Measurements from ENCODE around the gene PDGFC. TPM values are rescaled to one million over a fixed set of nuclear protein-coding genes. Genes with fewer than 3 reads are reported as not detected.
"Not testable (repeated sequence)": the region's sequence is repeated elsewhere in the genome, so short reads cannot be mapped to it uniquely, and the experiment has no call there.

PDGFC gene
- total RNA-seq, 2 donors from 2014 or later: 3.9 to 8.3 TPM

DNA sequence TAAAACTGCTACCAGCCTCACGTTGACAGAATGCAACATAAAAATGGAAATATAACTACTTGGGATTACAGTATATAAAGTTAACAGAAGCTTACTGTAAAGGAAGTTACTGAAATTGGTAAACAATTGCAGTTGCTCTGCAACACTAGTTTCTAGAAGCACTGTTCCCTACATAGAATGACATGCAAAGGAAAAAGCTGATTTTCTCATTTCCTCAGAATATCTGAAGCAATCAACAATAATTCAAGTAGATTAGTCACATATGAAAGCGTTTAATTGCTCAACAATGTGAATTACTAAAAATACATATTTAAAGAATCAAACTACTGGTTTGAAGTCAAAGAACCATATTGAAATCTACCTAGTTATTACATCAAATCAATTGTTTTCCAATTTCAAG is 31.8 kb downstream of the PDGFC start:
- DNase-seq: no peak
- intact Hi-C loops (cut with DNase I): no loop called here
- H3K4me1 ChIP-seq: no peaks in the 10 kb centered on the region
- H3K9ac ChIP-seq (ENCODE audit: low read depth in 2 of 2, low read length in 2 of 2): no peak overlapping the region
- H3K36me3 ChIP-seq: no peaks in the 10 kb centered on the region
- H3K27ac ChIP-seq: no peak overlapping the region
- no peaks in the 10 kb centered on the region for H3K9me3 ChIP-seq
- H3K27me3 ChIP-seq: no peaks in the 10 kb centered on the region
- TF ChIP-seq, protein P1, sequence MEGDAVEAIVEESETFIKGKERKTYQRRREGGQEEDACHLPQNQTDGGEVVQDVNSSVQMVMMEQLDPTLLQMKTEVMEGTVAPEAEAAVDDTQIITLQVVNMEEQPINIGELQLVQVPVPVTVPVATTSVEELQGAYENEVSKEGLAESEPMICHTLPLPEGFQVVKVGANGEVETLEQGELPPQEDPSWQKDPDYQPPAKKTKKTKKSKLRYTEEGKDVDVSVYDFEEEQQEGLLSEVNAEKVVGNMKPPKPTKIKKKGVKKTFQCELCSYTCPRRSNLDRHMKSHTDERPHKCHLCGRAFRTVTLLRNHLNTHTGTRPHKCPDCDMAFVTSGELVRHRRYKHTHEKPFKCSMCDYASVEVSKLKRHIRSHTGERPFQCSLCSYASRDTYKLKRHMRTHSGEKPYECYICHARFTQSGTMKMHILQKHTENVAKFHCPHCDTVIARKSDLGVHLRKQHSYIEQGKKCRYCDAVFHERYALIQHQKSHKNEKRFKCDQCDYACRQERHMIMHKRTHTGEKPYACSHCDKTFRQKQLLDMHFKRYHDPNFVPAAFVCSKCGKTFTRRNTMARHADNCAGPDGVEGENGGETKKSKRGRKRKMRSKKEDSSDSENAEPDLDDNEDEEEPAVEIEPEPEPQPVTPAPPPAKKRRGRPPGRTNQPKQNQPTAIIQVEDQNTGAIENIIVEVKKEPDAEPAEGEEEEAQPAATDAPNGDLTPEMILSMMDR (IDR thresholded peaks at IDR 0.05): no peak
- no peak overlapping the region for H3K4me3 ChIP-seq

DNA sequence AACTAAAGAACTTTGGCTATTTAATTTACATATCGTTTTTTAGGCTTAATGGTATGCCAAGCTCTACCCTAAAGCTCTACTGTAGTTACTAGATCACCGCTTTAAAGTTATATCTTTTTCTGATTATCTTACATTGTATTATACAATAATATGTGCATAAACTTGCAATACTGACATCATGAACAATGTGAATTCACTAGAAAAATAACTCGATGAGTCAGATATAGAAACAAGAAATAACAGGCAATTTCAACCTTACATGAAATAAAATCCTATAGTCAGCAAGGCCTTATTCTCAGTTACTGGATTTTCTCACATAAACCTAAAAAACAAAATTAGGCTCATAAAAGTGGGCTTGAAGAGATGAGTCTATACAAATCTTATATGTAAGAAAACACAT is 32.5 kb downstream of the PDGFC start:
- intact Hi-C loops (cut with DNase I): no loop called here
- no peak for DNase-seq
- Histone ChIP-seq H3K27ac (no peak overlapping the region), H3K4me3 (no peak overlapping the region), H3K27me3 (no peaks in the 10 kb centered on the region), H3K9me3 (no peaks in the 10 kb centered on the region), H3K36me3 (no peaks in the 10 kb centered on the region), H3K9ac (ENCODE audit: low read depth in 2 of 2, low read length in 2 of 2) (no peak overlapping the region), H3K4me1 (no peaks in the 10 kb centered on the region)
- TF ChIP-seq, protein P1 (IDR thresholded peaks at IDR 0.05): no peak

DNA sequence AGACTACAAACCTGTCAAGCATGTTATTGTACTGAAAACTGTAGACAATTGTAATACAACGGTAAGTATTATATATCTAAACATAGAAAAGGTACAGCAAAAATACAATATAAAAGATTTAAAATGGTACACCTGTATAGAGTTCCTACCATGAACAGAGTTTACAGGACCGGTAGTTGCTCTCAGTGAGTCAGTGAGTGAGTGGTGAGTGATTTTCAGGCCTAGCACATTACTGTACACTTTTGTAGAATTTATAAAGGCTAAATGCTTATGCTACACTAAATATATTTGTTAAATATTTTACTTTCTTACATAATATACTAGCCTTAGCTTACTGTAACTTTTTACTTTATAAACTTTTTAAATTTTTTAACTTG is 37.4 kb downstream of the PDGFC start:
- intact Hi-C loops (cut with DNase I): no loop called here
- TF ChIP-seq, protein P1 (IDR thresholded peaks at IDR 0.05): no peak
- Histone ChIP-seq H3K9me3 (no peaks in the 10 kb centered on the region), H3K4me1 (no peaks in the 10 kb centered on the region), H3K27ac (no peak overlapping the region), H3K9ac (ENCODE audit: low read depth in 2 of 2, low read length in 2 of 2) (no peak overlapping the region), H3K4me3 (no peak overlapping the region), H3K27me3 (no peaks in the 10 kb centered on the region), H3K36me3 (no peaks in the 10 kb centered on the region)
- no peak for DNase-seq

DNA sequence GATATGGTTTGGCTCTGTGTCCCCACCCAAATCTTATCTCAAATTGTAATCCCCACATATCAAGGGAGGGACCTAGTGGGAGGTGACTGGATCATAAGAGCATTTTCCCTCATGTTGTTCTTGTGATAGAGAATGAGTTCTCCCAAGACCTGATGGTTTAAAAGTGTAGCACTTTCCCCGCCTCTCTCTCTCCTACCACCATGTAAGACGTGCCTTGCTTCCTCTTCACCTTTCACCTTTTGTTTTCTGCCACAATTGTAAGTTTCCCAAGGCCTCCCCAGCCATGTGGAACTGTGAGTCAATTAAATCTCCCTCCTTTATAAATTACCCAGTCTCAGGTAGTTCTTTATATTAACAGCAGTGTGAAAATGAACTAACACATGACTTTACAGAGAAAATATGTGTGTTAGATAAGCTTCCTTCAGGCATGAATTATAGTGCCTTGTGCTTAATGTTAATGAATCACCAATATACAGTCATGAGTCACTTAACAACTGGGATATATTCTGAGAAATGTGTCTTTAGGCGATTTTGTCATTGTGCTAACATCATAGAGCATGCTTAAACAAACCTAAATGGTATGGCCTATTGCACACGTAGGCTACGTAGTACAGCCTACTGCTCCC is 37.9 kb downstream of the PDGFC start:
- no peak for DNase-seq
- intact Hi-C loops (cut with DNase I): no loop called here
- H3K4me3 ChIP-seq: no peak overlapping the region
- no peaks in the 10 kb centered on the region for H3K36me3 ChIP-seq
- H3K27ac ChIP-seq: no peak overlapping the region
- H3K9ac ChIP-seq (ENCODE audit: low read depth in 2 of 2, low read length in 2 of 2): no peak overlapping the region
- H3K27me3 ChIP-seq: no peaks in the 10 kb centered on the region
- no peaks in the 10 kb centered on the region for H3K9me3 ChIP-seq
- H3K4me1 ChIP-seq: no peaks in the 10 kb centered on the region
- TF ChIP-seq, protein P1 (IDR thresholded peaks at IDR 0.05): no peak

DNA sequence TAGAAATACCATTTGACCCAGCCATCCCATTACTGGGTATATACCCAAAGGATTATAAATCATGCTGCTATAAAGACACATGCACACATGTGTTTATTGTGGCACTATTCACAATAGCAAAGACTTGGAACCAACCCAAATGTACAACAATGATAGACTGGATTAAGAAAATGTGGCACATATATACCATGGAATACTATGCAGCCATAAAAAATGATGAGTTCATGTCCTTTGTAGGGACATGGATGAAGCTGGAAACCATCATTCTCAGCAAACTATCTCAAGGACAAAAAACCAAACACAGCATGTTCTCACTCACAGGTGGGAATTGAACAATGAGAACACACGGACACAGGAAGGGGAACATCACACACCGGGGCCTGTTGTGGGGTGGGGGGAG is 39.2 kb downstream of the PDGFC start:
- H3K9ac ChIP-seq (ENCODE audit: low read depth in 2 of 2, low read length in 2 of 2); intact Hi-C loops (cut with DNase I); H3K4me3 ChIP-seq; DNase-seq; H3K36me3 ChIP-seq; H3K27me3 ChIP-seq; H3K27ac ChIP-seq; H3K4me1 ChIP-seq; H3K9me3 ChIP-seq: not testable (repeated sequence)

DNA sequence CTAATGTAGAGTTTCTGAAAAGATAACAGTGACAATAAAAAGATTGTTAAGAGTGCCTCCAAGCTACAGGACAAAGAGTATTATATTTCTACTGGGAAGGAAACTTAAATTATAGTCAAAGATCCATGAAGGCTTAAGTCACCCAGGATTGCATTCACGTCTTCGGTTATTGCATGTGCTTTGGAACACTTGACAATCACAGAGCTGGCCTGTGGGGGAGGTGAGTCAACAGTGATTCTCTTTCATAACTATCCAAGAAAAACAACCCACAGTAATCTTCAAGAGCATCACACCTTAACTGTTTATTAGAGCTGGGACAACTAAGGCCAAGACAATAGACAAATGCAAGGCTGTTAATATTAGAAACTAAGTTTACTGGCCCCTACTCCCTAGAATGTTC is 40.3 kb downstream of the PDGFC start:
- no peaks in the 10 kb centered on the region for H3K4me1 ChIP-seq
- no peaks in the 10 kb centered on the region for H3K9me3 ChIP-seq
- DNase-seq: no peak
- no peak overlapping the region for H3K9ac ChIP-seq (ENCODE audit: low read depth in 2 of 2, low read length in 2 of 2)
- no peaks in the 10 kb centered on the region for H3K27me3 ChIP-seq
- H3K27ac ChIP-seq: no peak overlapping the region
- TF ChIP-seq, protein P1 (IDR thresholded peaks at IDR 0.05): no peak
- intact Hi-C loops (cut with DNase I): no loop called here
- H3K4me3 ChIP-seq: no peak overlapping the region
- no peaks in the 10 kb centered on the region for H3K36me3 ChIP-seq

All from colonic mucosa (tissue), 4 donors.